HepG2 (cell line): ENCODE data around the gene SERHL2. TPM values are rescaled to one million over a fixed set of nuclear protein-coding genes. Genes with fewer than 3 reads are reported as not detected.

Source experiments
- ATAC-seq: fragments of 200-7000 bp; cut with Tn5 transposase; 3 replicates; pipeline ENCODE4 v1.9.1; 2020; ENCODE audit warnings: mild to moderate bottlenecking, moderate library complexity
- BruUV-seq: library from RNA; stranded (reverse); fragments of 400-500 nt; replicated peaks from 2 replicates; lab custom pipeline; 2021; lab: Mats Ljungman, UMichigan
- CTCF ChIA-PET: fragments of 300-600 bp; formaldehyde crosslinking; extraction: SDS; loops from one replicate; lab custom pipeline; 2021; ENCODE audit warnings: low total read pairs, inconsistent platforms, low intra/inter-chr PET ratio; lab: Yijun Ruan, JAX
- POLR2A ChIA-PET: fragments of 350-600 bp; sonication (Branson Sonifier 250); formaldehyde crosslinking; loops from one replicate; lab custom pipeline; 2020; ENCODE audit warnings: antibody characterized with exemption, inconsistent platforms; lab: Yijun Ruan, JAX
- DNase-seq: peaks from one replicate; pipeline ENCODE4 v3.0.0-alpha.2; 2015; ENCODE audit warnings: low spot score
- FAIRE-seq: peaks from 3 replicates; lab custom pipeline; 2011; peaks lifted over from hg19 to GRCh38; lab: Jason Lieb, UNC
- H2AFZ ChIP-seq: one replicate; pipeline ENCODE4 v1.6.1; 2011; ENCODE audit warnings: low read length, inconsistent platforms
- H3K27ac ChIP-seq: fragments of 300-600 bp; 3 replicates; pipeline ENCODE4 v1.8.0; 2011; ENCODE audit warnings: mixed run types, mild to moderate bottlenecking, mixed read lengths, low read length, inconsistent platforms; ENCODE audit not compliant: insufficient read depth; ENCODE audit errors: extremely low read length
- H3K27me3 ChIP-seq, 2 experiments: fragments of 200-600 bp in 1 of 2; 2 replicates in 1 of 2; 3 replicates in 1 of 2; pipeline versions ENCODE4 v1.6.0 to v1.8.0; 2011; ENCODE audit warnings: low read length in 2 of 2, mild to moderate bottlenecking in 2 of 2, moderate library complexity in 2 of 2, inconsistent platforms in 1 of 2; ENCODE audit not compliant: insufficient read depth in 2 of 2, control insufficient read depth in 1 of 2
- H3K36me3 ChIP-seq, 2 experiments: fragments of 200-600 bp in 1 of 2; replicated peaks in 1 of 2; 2 replicates in 1 of 2; 3 replicates in 1 of 2; pipeline versions ENCODE4 v1.5.1 to v1.8.0; 2011; ENCODE audit warnings: low read length in 2 of 2, inconsistent platforms in 1 of 2; ENCODE audit not compliant: insufficient read depth in 2 of 2, control insufficient read depth in 1 of 2
- H3K4me1 ChIP-seq: 2 replicates; pipeline ENCODE4 v1.5.1; 2012; ENCODE audit warnings: low read length, inconsistent platforms; ENCODE audit not compliant: insufficient read depth
- H3K4me2 ChIP-seq: 2 replicates; pipeline ENCODE4 v1.6.0; 2011; ENCODE audit warnings: low read depth, low read length, inconsistent platforms
- H3K4me3 ChIP-seq, 3 experiments: fragments of 200-600 bp in 1 of 3; sonication (generic), shearing (Covaris generic) in 1 of 3; replicated peaks in 1 of 3; 2 replicates each; pipeline ENCODE4 v1.5.1; 2011 to 2016; ENCODE audit warnings: low read length in 3 of 3, inconsistent platforms in 2 of 3, low read depth in 2 of 3, mild to moderate bottlenecking in 2 of 3, control low read depth in 1 of 3, mixed read lengths in 1 of 3; ENCODE audit not compliant: insufficient read depth in 1 of 3
- H3K79me2 ChIP-seq: one replicate; pipeline ENCODE4 v1.6.1; 2011; ENCODE audit warnings: low read length, inconsistent platforms; ENCODE audit not compliant: insufficient read depth
- H3K9ac ChIP-seq: 2 replicates; pipeline ENCODE4 v1.6.0; 2011; ENCODE audit warnings: mild to moderate bottlenecking, low read depth, low read length, inconsistent platforms; ENCODE audit not compliant: insufficient read depth
- H3K9me3 ChIP-seq: 2 replicates; pipeline ENCODE4 v1.5.1; 2012; ENCODE audit warnings: mild to moderate bottlenecking, low read length
- H4K20me1 ChIP-seq: 2 replicates; pipeline ENCODE4 v1.6.0; 2011; ENCODE audit warnings: inconsistent platforms, mild to moderate bottlenecking, low read length, moderate library complexity; ENCODE audit not compliant: insufficient read depth
- ATF1 ChIP-seq: IDR thresholded peaks from 2 replicates; pipeline ENCODE4 v1.6.1; 2016; ENCODE audit warnings: mild to moderate bottlenecking, control low read depth
- DNMT3B ChIP-seq: conservative IDR thresholded peaks from 2 replicates; pipeline ENCODE4 v1.6.1; 2016; ENCODE audit warnings: missing biosample characterization, control low read depth
- HNF1B ChIP-seq: sonication (generic); formaldehyde crosslinking; IDR thresholded peaks from 2 replicates; pipeline ENCODE4 v1.5.1; 2020; ENCODE audit warnings: mild to moderate bottlenecking, moderate library complexity, missing genetic modification reagents
- KLF13 ChIP-seq: sonication (generic); formaldehyde crosslinking; IDR thresholded peaks from 2 replicates; pipeline ENCODE4 v1.4.0; 2020; ENCODE audit warnings: mild to moderate bottlenecking, missing genetic modification reagents
- SP2 ChIP-seq: sonication (generic); formaldehyde crosslinking; IDR thresholded peaks from 2 replicates; pipeline ENCODE4 v1.5.1; 2020; ENCODE audit warnings: mild to moderate bottlenecking, missing genetic modification reagents
- SPEN ChIP-seq: sonication (generic); formaldehyde crosslinking; IDR thresholded peaks from 2 replicates; pipeline ENCODE4 v1.5.1; 2020; ENCODE audit warnings: low read depth, mild to moderate bottlenecking, missing genetic modification reagents
- TBX2 ChIP-seq: sonication (generic); formaldehyde crosslinking; IDR thresholded peaks from 2 replicates; pipeline ENCODE4 v1.5.0; 2020; ENCODE audit warnings: missing genetic modification reagents, mild to moderate bottlenecking, borderline replicate concordance
- ZNF24 ChIP-seq: fragments of 450-650 bp; IDR thresholded peaks from 2 replicates; pipeline ENCODE4 v1.6.1; 2017; ENCODE audit warnings: antibody characterized with exemption, mild to moderate bottlenecking
- ZNF256 ChIP-seq: sonication (generic); formaldehyde crosslinking; conservative IDR thresholded peaks from 2 replicates; pipeline ENCODE4 v1.4.0; 2020; ENCODE audit warnings: missing genetic modification reagents
- ZNF34 ChIP-seq: sonication (generic); formaldehyde crosslinking; IDR thresholded peaks from 2 replicates; pipeline ENCODE4 v1.4.0; 2020; ENCODE audit warnings: mild to moderate bottlenecking, missing genetic modification reagents, borderline replicate concordance
- ZNF550 ChIP-seq: sonication (generic); formaldehyde crosslinking; IDR thresholded peaks from 2 replicates; pipeline ENCODE4 v1.4.0; 2020; ENCODE audit warnings: mild to moderate bottlenecking, missing genetic modification reagents, borderline replicate concordance
- ZNF567 ChIP-seq: sonication (generic); formaldehyde crosslinking; IDR thresholded peaks from 2 replicates; pipeline ENCODE4 v1.8.1; 2023; ENCODE audit warnings: mild to moderate bottlenecking, missing genetic modification reagents, borderline replicate concordance
- WGBS: methylation state at CpG from one replicate; pipeline ENCODE4 v1.1.6; 2017; ENCODE audit warnings: low lambda C conversion rate; 5-methylcytosine and 5-hydroxymethylcytosine counted together
- in situ Hi-C: cut with HindIII; loops from 2 replicates; pipeline ENCODE4 v1.10.0; 2017; ENCODE audit warnings: low pct_unique_long_range_greater_than_20kb; ENCODE audit not compliant: extremely low pct_ligation_motif_present
- intact Hi-C: fragments of 100-400 bp; cut with micrococcal nuclease; formaldehyde crosslinking; loops from one replicate; pipeline ENCODE4 v1.10.0; 2022; ENCODE audit not compliant: unreplicated experiment
- polyA plus RNA-seq, 8 experiments: library from polyadenylated mRNA; depleted of rRNA in 3 of 8; stranded (reverse) in 7 of 8; unstranded in 1 of 8; fragments of >200 nt; fragmentation: Illumina TruSeq in 4 of 8; extraction: Trizol in 4 of 8; gene quantifications; 2 replicates each; pipeline versions ENCODE4 v1.2.1 to v1.2.3, GENCODE V29; 2011 to 2016; ENCODE audit warnings: low read depth in 4 of 8, missing spikeins in 1 of 8, mixed read lengths in 1 of 8; ENCODE audit not compliant: insufficient read depth in 1 of 8
- total RNA-seq, 5 experiments: library from RNA; depleted of rRNA; stranded (reverse); fragments of >200 nt; fragmentation: Illumina TruSeq; extraction: Trizol; gene quantifications; 2 replicates each; pipeline ENCODE4 v1.2.3, GENCODE V29; 2016; ENCODE audit warnings: low read depth in 1 of 5
- TF ChIP-seq, protein P1 (sequence below): sonication (generic); formaldehyde crosslinking; IDR thresholded peaks from 2 replicates; pipeline ENCODE4 v1.8.0; 2022; ENCODE audit warnings: mild to moderate bottlenecking, missing genetic modification reagents, borderline replicate concordance
- TF ChIP-seq, protein P2 (sequence below): sonication (generic); formaldehyde crosslinking; IDR thresholded peaks from 2 replicates; pipeline ENCODE4 v1.5.1; 2020; ENCODE audit warnings: mild to moderate bottlenecking, missing genetic modification reagents, borderline replicate concordance

SERHL2 gene
- total and polyA plus RNA-seq, 2 of the 13 experiments (the other 11 are each of a cell fraction or from before 2014, with no cell fraction given): 1.0 to 1.8 TPM

- DNase-seq (peak; percentile 41), ATAC-seq (peak; percentile 84), FAIRE-seq (no peak)
- H3K9me3 ChIP-seq: no peaks in the 10 kb centered on the region
- peaks cover 8% of the 10 kb centered on the region for H3K79me2 ChIP-seq
- intact Hi-C loops: no loop called here
- peaks cover 6% of the 10 kb centered on the region for H3K4me1 ChIP-seq
- CTCF ChIA-PET: no interaction called here
- WGBS: 63% methylated on average over 8 of the region's 64 CpGs
- H3K4me3 ChIP-seq: peak overlapping the region; percentile 60 to 83 (median 81); a peak in 5 of 6 replicates
- peak overlapping the region; percentile 52 for H3K27ac ChIP-seq
- in situ Hi-C loops: no loop called here
- peak overlapping the region; percentile 85 for H3K9ac ChIP-seq
- no TSS peak for BruUV-seq
- no peaks in the 10 kb centered on the region for H3K27me3 ChIP-seq
- no peaks in the 10 kb centered on the region for H4K20me1 ChIP-seq
- peak overlapping the region; percentile 87 for H3K4me2 ChIP-seq
- POLR2A ChIA-PET: interaction anchor here (0.8 to 2.6 kb wide), 3 partner anchors 13 to 62 kb away, joined by 3 to 12 read pairs (median 8); partner anchors contain the start of gene POLDIP3
- peaks cover 26 to 55% of the 10 kb centered on the region in 2 experiments for H3K36me3 ChIP-seq
- H2AFZ ChIP-seq: no peak overlapping the region
- TF ChIP-seq SPEN (CRISPR knock-in tag) (no peak), ZNF34 (CRISPR knock-in tag) (no peak), ZNF567 (CRISPR knock-in tag) (no peak), ZNF550 (CRISPR knock-in tag) (no peak), DNMT3B (CRISPR knock-in tag) (no peak), SP2 (CRISPR knock-in tag) (no peak), ATF1 (CRISPR knock-in tag) (no peak), KLF13 (CRISPR knock-in tag) (no peak), ZNF24 (no peak), ZNF256 (no peak), TBX2 (0 out of 2 replicates have a peak, but pooled peaks have one; percentile 34), HNF1B (CRISPR knock-in tag) (0 out of 2 replicates have a peak, but pooled peaks have one; percentile 24)
- TF ChIP-seq, protein P1, sequence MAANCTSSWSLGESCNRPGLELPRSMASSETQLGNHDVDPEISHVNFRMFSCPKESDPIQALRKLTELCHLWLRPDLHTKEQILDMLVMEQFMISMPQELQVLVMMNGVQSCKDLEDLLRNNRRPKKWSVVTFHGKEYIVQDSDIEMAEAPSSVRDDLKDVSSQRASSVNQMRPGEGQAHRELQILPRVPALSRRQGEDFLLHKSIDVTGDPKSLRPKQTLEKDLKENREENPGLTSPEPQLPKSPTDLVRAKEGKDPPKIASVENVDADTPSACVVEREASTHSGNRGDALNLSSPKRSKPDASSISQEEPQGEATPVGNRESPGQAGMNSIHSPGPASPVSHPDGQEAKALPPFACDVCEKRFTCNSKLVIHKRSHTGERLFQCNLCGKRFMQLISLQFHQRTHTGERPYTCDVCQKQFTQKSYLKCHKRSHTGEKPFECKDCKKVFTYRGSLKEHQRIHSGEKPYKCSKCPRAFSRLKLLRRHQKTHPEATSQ (CRISPR knock-in tag): no peak
- TF ChIP-seq, protein P2, sequence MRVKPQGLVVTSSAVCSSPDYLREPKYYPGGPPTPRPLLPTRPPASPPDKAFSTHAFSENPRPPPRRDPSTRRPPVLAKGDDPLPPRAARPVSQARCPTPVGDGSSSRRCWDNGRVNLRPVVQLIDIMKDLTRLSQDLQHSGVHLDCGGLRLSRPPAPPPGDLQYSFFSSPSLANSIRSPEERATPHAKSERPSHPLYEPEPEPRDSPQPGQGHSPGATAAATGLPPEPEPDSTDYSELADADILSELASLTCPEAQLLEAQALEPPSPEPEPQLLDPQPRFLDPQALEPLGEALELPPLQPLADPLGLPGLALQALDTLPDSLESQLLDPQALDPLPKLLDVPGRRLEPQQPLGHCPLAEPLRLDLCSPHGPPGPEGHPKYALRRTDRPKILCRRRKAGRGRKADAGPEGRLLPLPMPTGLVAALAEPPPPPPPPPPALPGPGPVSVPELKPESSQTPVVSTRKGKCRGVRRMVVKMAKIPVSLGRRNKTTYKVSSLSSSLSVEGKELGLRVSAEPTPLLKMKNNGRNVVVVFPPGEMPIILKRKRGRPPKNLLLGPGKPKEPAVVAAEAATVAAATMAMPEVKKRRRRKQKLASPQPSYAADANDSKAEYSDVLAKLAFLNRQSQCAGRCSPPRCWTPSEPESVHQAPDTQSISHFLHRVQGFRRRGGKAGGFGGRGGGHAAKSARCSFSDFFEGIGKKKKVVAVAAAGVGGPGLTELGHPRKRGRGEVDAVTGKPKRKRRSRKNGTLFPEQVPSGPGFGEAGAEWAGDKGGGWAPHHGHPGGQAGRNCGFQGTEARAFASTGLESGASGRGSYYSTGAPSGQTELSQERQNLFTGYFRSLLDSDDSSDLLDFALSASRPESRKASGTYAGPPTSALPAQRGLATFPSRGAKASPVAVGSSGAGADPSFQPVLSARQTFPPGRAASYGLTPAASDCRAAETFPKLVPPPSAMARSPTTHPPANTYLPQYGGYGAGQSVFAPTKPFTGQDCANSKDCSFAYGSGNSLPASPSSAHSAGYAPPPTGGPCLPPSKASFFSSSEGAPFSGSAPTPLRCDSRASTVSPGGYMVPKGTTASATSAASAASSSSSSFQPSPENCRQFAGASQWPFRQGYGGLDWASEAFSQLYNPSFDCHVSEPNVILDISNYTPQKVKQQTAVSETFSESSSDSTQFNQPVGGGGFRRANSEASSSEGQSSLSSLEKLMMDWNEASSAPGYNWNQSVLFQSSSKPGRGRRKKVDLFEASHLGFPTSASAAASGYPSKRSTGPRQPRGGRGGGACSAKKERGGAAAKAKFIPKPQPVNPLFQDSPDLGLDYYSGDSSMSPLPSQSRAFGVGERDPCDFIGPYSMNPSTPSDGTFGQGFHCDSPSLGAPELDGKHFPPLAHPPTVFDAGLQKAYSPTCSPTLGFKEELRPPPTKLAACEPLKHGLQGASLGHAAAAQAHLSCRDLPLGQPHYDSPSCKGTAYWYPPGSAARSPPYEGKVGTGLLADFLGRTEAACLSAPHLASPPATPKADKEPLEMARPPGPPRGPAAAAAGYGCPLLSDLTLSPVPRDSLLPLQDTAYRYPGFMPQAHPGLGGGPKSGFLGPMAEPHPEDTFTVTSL: no peak
These were observed 28.3 kb downstream of the SERHL2 start for GRCh38 chr22:42581762-42582716.
